HepG2 (cell line): Measurements from ENCODE around the gene NELL1. TPM values are rescaled to one million over a fixed set of nuclear protein-coding genes. Genes with fewer than 3 reads are reported as not detected.

Source experiments
- ATAC-seq: fragments of 200-7000 bp; cut with Tn5 transposase; 3 replicates; pipeline ENCODE4 v1.9.1; 2020; ENCODE audit warnings: mild to moderate bottlenecking, moderate library complexity
- BruUV-seq: library from RNA; stranded (reverse); fragments of 400-500 nt; replicated peaks from 2 replicates; lab custom pipeline; 2021; lab: Mats Ljungman, UMichigan
- CTCF ChIA-PET: fragments of 300-600 bp; formaldehyde crosslinking; extraction: SDS; loops from one replicate; lab custom pipeline; 2021; ENCODE audit warnings: low total read pairs, inconsistent platforms, low intra/inter-chr PET ratio; lab: Yijun Ruan, JAX
- POLR2A ChIA-PET: fragments of 350-600 bp; sonication (Branson Sonifier 250); formaldehyde crosslinking; loops from one replicate; lab custom pipeline; 2020; ENCODE audit warnings: antibody characterized with exemption, inconsistent platforms; lab: Yijun Ruan, JAX
- DNase-seq: peaks from one replicate; pipeline ENCODE4 v3.0.0-alpha.2; 2015; ENCODE audit warnings: low spot score
- FAIRE-seq: peaks from 3 replicates; lab custom pipeline; 2011; peaks lifted over from hg19 to GRCh38; lab: Jason Lieb, UNC
- H2AFZ ChIP-seq: one replicate; pipeline ENCODE4 v1.6.1; 2011; ENCODE audit warnings: low read length, inconsistent platforms
- H3K27ac ChIP-seq: fragments of 300-600 bp; 3 replicates; pipeline ENCODE4 v1.8.0; 2011; ENCODE audit warnings: mixed run types, mild to moderate bottlenecking, mixed read lengths, low read length, inconsistent platforms; ENCODE audit not compliant: insufficient read depth; ENCODE audit errors: extremely low read length
- H3K27me3 ChIP-seq, 2 experiments: fragments of 200-600 bp in 1 of 2; 2 replicates in 1 of 2; 3 replicates in 1 of 2; pipeline versions ENCODE4 v1.6.0 to v1.8.0; 2011; ENCODE audit warnings: low read length in 2 of 2, mild to moderate bottlenecking in 2 of 2, moderate library complexity in 2 of 2, inconsistent platforms in 1 of 2; ENCODE audit not compliant: insufficient read depth in 2 of 2, control insufficient read depth in 1 of 2
- H3K36me3 ChIP-seq, 2 experiments: fragments of 200-600 bp in 1 of 2; replicated peaks in 1 of 2; 2 replicates in 1 of 2; 3 replicates in 1 of 2; pipeline versions ENCODE4 v1.5.1 to v1.8.0; 2011; ENCODE audit warnings: low read length in 2 of 2, inconsistent platforms in 1 of 2; ENCODE audit not compliant: insufficient read depth in 2 of 2, control insufficient read depth in 1 of 2
- H3K4me1 ChIP-seq: 2 replicates; pipeline ENCODE4 v1.5.1; 2012; ENCODE audit warnings: low read length, inconsistent platforms; ENCODE audit not compliant: insufficient read depth
- H3K4me2 ChIP-seq: 2 replicates; pipeline ENCODE4 v1.6.0; 2011; ENCODE audit warnings: low read depth, low read length, inconsistent platforms
- H3K4me3 ChIP-seq, 3 experiments: fragments of 200-600 bp in 1 of 3; sonication (generic), shearing (Covaris generic) in 1 of 3; replicated peaks in 1 of 3; 2 replicates each; pipeline ENCODE4 v1.5.1; 2011 to 2016; ENCODE audit warnings: low read length in 3 of 3, inconsistent platforms in 2 of 3, low read depth in 2 of 3, mild to moderate bottlenecking in 2 of 3, control low read depth in 1 of 3, mixed read lengths in 1 of 3; ENCODE audit not compliant: insufficient read depth in 1 of 3
- H3K79me2 ChIP-seq: one replicate; pipeline ENCODE4 v1.6.1; 2011; ENCODE audit warnings: low read length, inconsistent platforms; ENCODE audit not compliant: insufficient read depth
- H3K9ac ChIP-seq: 2 replicates; pipeline ENCODE4 v1.6.0; 2011; ENCODE audit warnings: mild to moderate bottlenecking, low read depth, low read length, inconsistent platforms; ENCODE audit not compliant: insufficient read depth
- H3K9me3 ChIP-seq: 2 replicates; pipeline ENCODE4 v1.5.1; 2012; ENCODE audit warnings: mild to moderate bottlenecking, low read length
- H4K20me1 ChIP-seq: 2 replicates; pipeline ENCODE4 v1.6.0; 2011; ENCODE audit warnings: inconsistent platforms, mild to moderate bottlenecking, low read length, moderate library complexity; ENCODE audit not compliant: insufficient read depth
- ATF7-NPFF ChIP-seq: sonication (generic); formaldehyde crosslinking; IDR thresholded peaks from 2 replicates; pipeline ENCODE4 v1.8.1; 2023; ENCODE audit warnings: mild to moderate bottlenecking, low read depth, missing genetic modification reagents, moderate library complexity
- ATRX ChIP-seq: sonication (generic); formaldehyde crosslinking; IDR thresholded peaks from 2 replicates; pipeline ENCODE4 v1.4.0; 2020; ENCODE audit warnings: missing genetic modification reagents, borderline replicate concordance
- DNMT1 ChIP-seq: sonication (generic); formaldehyde crosslinking; IDR thresholded peaks from 2 replicates; pipeline ENCODE4 v1.5.1; 2020; ENCODE audit warnings: mild to moderate bottlenecking, missing genetic modification reagents
- JARID2 ChIP-seq: sonication (generic); formaldehyde crosslinking; IDR thresholded peaks from 2 replicates; pipeline ENCODE4 v1.8.1; 2023; ENCODE audit warnings: missing genetic modification reagents, inconsistent platforms; ENCODE audit not compliant: insufficient replicate concordance
- KDM2A ChIP-seq: sonication (generic); formaldehyde crosslinking; IDR thresholded peaks from 2 replicates; pipeline ENCODE4 v1.4.0; 2020; ENCODE audit warnings: low read depth, missing genetic modification reagents, borderline replicate concordance
- MXD3 ChIP-seq: IDR thresholded peaks from 2 replicates; pipeline ENCODE4 v1.6.1; 2016; ENCODE audit warnings: mild to moderate bottlenecking, missing biosample characterization, missing genetic modification reagents
- NCOA1 ChIP-seq: sonication (generic); formaldehyde crosslinking; IDR thresholded peaks from 2 replicates; pipeline ENCODE4 v1.9.0; 2021; ENCODE audit warnings: missing genetic modification reagents
- PAX8 ChIP-seq: sonication (generic); formaldehyde crosslinking; IDR thresholded peaks from 2 replicates; pipeline ENCODE4 v1.8.0; 2022; ENCODE audit warnings: mild to moderate bottlenecking, missing genetic modification reagents, borderline replicate concordance
- RFX5 ChIP-seq: IDR thresholded peaks from 2 replicates; pipeline ENCODE4 v1.6.1; 2011; ENCODE audit warnings: low read depth, low read length, improper control_type of control experiment
- SOX5 ChIP-seq: IDR thresholded peaks from 2 replicates; pipeline ENCODE4 v1.6.1; 2016; ENCODE audit warnings: borderline replicate concordance
- TAF15 ChIP-seq: fragments of 200-400 bp; formaldehyde crosslinking; IDR thresholded peaks from one replicate; pipeline ENCODE4 v1.6.1; 2018; ENCODE audit warnings: mild to moderate bottlenecking, low read depth, low read length; ENCODE audit not compliant: poor library complexity, severe bottlenecking
- ZFP62 ChIP-seq: sonication (generic); formaldehyde crosslinking; IDR thresholded peaks from 2 replicates; pipeline ENCODE4 v1.4.0; 2020; ENCODE audit warnings: missing genetic modification reagents
- ZFP90 ChIP-seq: sonication (generic); formaldehyde crosslinking; IDR thresholded peaks from 2 replicates; pipeline ENCODE4 v1.8.0; 2022; ENCODE audit warnings: missing genetic modification reagents, mild to moderate bottlenecking, inconsistent platforms, borderline replicate concordance
- ZNF251 ChIP-seq: sonication (generic); formaldehyde crosslinking; IDR thresholded peaks from 2 replicates; pipeline ENCODE4 v1.9.0; 2021; ENCODE audit warnings: mild to moderate bottlenecking, missing genetic modification reagents
- ZNF282 ChIP-seq: fragments of 450-650 bp; IDR thresholded peaks from 2 replicates; pipeline ENCODE4 v1.6.1; 2018; ENCODE audit not compliant: partially characterized antibody
- ZNF383 ChIP-seq: sonication (generic); formaldehyde crosslinking; IDR thresholded peaks from 2 replicates; pipeline ENCODE4 v1.4.0; 2020; ENCODE audit warnings: missing genetic modification reagents, mild to moderate bottlenecking, borderline replicate concordance
- ZNF460 ChIP-seq: sonication (generic); formaldehyde crosslinking; IDR thresholded peaks from 2 replicates; pipeline ENCODE4 v1.5.1; 2020; ENCODE audit warnings: missing genetic modification reagents, mild to moderate bottlenecking, borderline replicate concordance
- ZNF816 ChIP-seq: sonication (generic); formaldehyde crosslinking; IDR thresholded peaks from 2 replicates; pipeline ENCODE4 v1.8.0; 2022; ENCODE audit warnings: missing genetic modification reagents, mild to moderate bottlenecking, borderline replicate concordance
- ZSCAN21 ChIP-seq: sonication (generic); formaldehyde crosslinking; IDR thresholded peaks from 2 replicates; pipeline ENCODE4 v1.8.0; 2022; ENCODE audit warnings: mild to moderate bottlenecking, missing genetic modification reagents, moderate library complexity, borderline replicate concordance
- ZSCAN22 ChIP-seq: sonication (generic); formaldehyde crosslinking; IDR thresholded peaks from 2 replicates; pipeline ENCODE4 v1.4.0; 2020; ENCODE audit warnings: mild to moderate bottlenecking, missing genetic modification reagents
- WGBS: methylation state at CpG from one replicate; pipeline ENCODE4 v1.1.6; 2017; ENCODE audit warnings: low lambda C conversion rate; 5-methylcytosine and 5-hydroxymethylcytosine counted together
- in situ Hi-C: cut with HindIII; loops from 2 replicates; pipeline ENCODE4 v1.10.0; 2017; ENCODE audit warnings: low pct_unique_long_range_greater_than_20kb; ENCODE audit not compliant: extremely low pct_ligation_motif_present
- intact Hi-C: fragments of 100-400 bp; cut with micrococcal nuclease; formaldehyde crosslinking; loops from one replicate; pipeline ENCODE4 v1.10.0; 2022; ENCODE audit not compliant: unreplicated experiment
- polyA plus RNA-seq, 8 experiments: library from polyadenylated mRNA; depleted of rRNA in 3 of 8; stranded (reverse) in 7 of 8; unstranded in 1 of 8; fragments of >200 nt; fragmentation: Illumina TruSeq in 4 of 8; extraction: Trizol in 4 of 8; gene quantifications; 2 replicates each; pipeline versions ENCODE4 v1.2.1 to v1.2.3, GENCODE V29; 2011 to 2016; ENCODE audit warnings: low read depth in 4 of 8, missing spikeins in 1 of 8, mixed read lengths in 1 of 8; ENCODE audit not compliant: insufficient read depth in 1 of 8
- total RNA-seq, 5 experiments: library from RNA; depleted of rRNA; stranded (reverse); fragments of >200 nt; fragmentation: Illumina TruSeq; extraction: Trizol; gene quantifications; 2 replicates each; pipeline ENCODE4 v1.2.3, GENCODE V29; 2016; ENCODE audit warnings: low read depth in 1 of 5
- TF ChIP-seq, protein P1 (sequence below): sonication (generic); formaldehyde crosslinking; IDR thresholded peaks from 2 replicates; pipeline ENCODE4 v1.5.0; 2020; ENCODE audit warnings: missing genetic modification reagents, mild to moderate bottlenecking, borderline replicate concordance

The NELL1 gene
- total and polyA plus RNA-seq, 2 of the 13 experiments (the other 11 are each of a cell fraction or from before 2014, with no cell fraction given), result not detected

GRCh38 chr11:21307874-21308273 lies 638.5 kb downstream of the NELL1 start:
- TF ChIP-seq ZSCAN21 (CRISPR knock-in tag) (no peak), ZNF251 (CRISPR knock-in tag) (no peak), ZSCAN22 (CRISPR knock-in tag) (no peak), TAF15 (no peak)
- 0% methylated on average over 4 of the region's 4 CpGs for WGBS
- no peaks in the 10 kb centered on the region for H4K20me1 ChIP-seq
- intact Hi-C loops, result no loop called here
- in situ Hi-C loops, result no loop called here
- H3K4me1 ChIP-seq, result no peaks in the 10 kb centered on the region
- BruUV-seq, result no TSS peak
- CTCF ChIA-PET, result no interaction called here
- H3K27me3 ChIP-seq, result no peaks in the 10 kb centered on the region; a peak in 1 of 5 replicates
- ATAC-seq (no peak), FAIRE-seq (no peak), DNase-seq (no peak)
- H3K36me3 ChIP-seq, result no peaks in the 10 kb centered on the region
- H3K9ac ChIP-seq, result no peak overlapping the region
- POLR2A ChIA-PET, result no interaction called here
- no peaks in the 10 kb centered on the region for H3K9me3 ChIP-seq
- no peak overlapping the region for H2AFZ ChIP-seq
- no peak overlapping the region for H3K4me3 ChIP-seq
- H3K79me2 ChIP-seq, result no peaks in the 10 kb centered on the region
- H3K4me2 ChIP-seq, result no peak overlapping the region
- H3K27ac ChIP-seq, result no peak overlapping the region

GRCh38 chr11:21316591-21316990 lies 647.2 kb downstream of the NELL1 start:
- CTCF ChIA-PET, result no interaction called here
- no peak overlapping the region for H2AFZ ChIP-seq
- TF ChIP-seq ZFP90 (no peak), SOX5 (CRISPR knock-in tag) (no peak), ZNF816 (CRISPR knock-in tag) (no peak), PAX8 (CRISPR knock-in tag) (no peak), ZFP62 (CRISPR knock-in tag) (no peak), MXD3 (no peak), ATRX (CRISPR knock-in tag) (no peak), JARID2 (CRISPR knock-in tag) (no peak), RFX5 (no peak), ZNF383 (CRISPR knock-in tag) (no peak), ATF7-NPFF (no peak), ZNF282 (no peak), KDM2A (CRISPR knock-in tag) (no peak), NCOA1 (no peak), DNMT1 (no peak), ZNF460 (no peak)
- TF ChIP-seq, protein P1, sequence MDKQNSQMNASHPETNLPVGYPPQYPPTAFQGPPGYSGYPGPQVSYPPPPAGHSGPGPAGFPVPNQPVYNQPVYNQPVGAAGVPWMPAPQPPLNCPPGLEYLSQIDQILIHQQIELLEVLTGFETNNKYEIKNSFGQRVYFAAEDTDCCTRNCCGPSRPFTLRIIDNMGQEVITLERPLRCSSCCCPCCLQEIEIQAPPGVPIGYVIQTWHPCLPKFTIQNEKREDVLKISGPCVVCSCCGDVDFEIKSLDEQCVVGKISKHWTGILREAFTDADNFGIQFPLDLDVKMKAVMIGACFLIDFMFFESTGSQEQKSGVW, result no peak
- TF ChIP-seq, all 625 proteins: peak for 0
- Histone ChIP-seq H3K79me2 (no peaks in the 10 kb centered on the region), H3K4me1 (no peaks in the 10 kb centered on the region), H4K20me1 (no peaks in the 10 kb centered on the region), H3K4me3 (no peak overlapping the region), H3K27ac (no peak overlapping the region), H3K9me3 (no peaks in the 10 kb centered on the region), H3K36me3 (no peaks in the 10 kb centered on the region), H3K27me3 (no peaks in the 10 kb centered on the region), H3K9ac (no peak overlapping the region), H3K4me2 (no peak overlapping the region)
- ATAC-seq, result no peak
- WGBS, result 0% methylated on average over 1 of the region's 1 CpG
- FAIRE-seq, result no peak
- no peak for DNase-seq
- POLR2A ChIA-PET, result no interaction called here
- intact Hi-C loops (no loop called here), in situ Hi-C loops (no loop called here)
- no TSS peak for BruUV-seq
